SK-N-MC (cell line): ENCODE measurements around the gene SLC39A11.

Source experiments
- DNase-seq: peaks from one replicate; pipeline ENCODE4 v3.0.0-alpha.2; 2011; ENCODE audit warnings: low read depth, low spot score
- H3K27ac ChIP-seq: fragments of 200-600 bp; sonication (generic); 2 replicates; pipeline ENCODE4 v1.5.1; 2016; ENCODE audit warnings: mixed run types
- H3K36me3 ChIP-seq: fragments of 200-600 bp; sonication (generic); 2 replicates; pipeline ENCODE4 v1.6.1; 2017; ENCODE audit warnings: antibody characterized with exemption, low read length, mixed read lengths; ENCODE audit not compliant: insufficient read depth
- H3K4me3 ChIP-seq: fragments of 200-600 bp; sonication (generic); 2 replicates; pipeline ENCODE4 v1.5.1; 2016
- H3K9ac ChIP-seq: fragments of 200-600 bp; sonication (generic); 2 replicates; pipeline ENCODE4 v1.8.0; 2017; ENCODE audit warnings: mixed run types, mixed read lengths; ENCODE audit not compliant: insufficient read length
- H3K9me3 ChIP-seq: fragments of 200-600 bp; sonication (generic); 2 replicates; pipeline ENCODE4 v1.6.1; 2017; ENCODE audit warnings: low read depth, mild to moderate bottlenecking, antibody characterized with exemption, low read length, moderate library complexity, mixed read lengths
- EZH2 ChIP-seq: fragments of 200-600 bp; sonication (generic); IDR thresholded peaks from one replicate; pipeline ENCODE4 v1.6.1; 2017; ENCODE audit warnings: antibody characterized with exemption
- FOXP2 ChIP-seq: optimal IDR thresholded peaks from 2 replicates; pipeline ENCODE3; 2011; ENCODE audit warnings: mild to moderate bottlenecking, moderate library complexity; ENCODE audit not compliant: insufficient read depth; ENCODE audit errors: extremely low read length, control extremely low read depth
- POLR2AphosphoS5 ChIP-seq: IDR thresholded peaks from 2 replicates; pipeline ENCODE4 v1.6.1; 2012; ENCODE audit warnings: mild to moderate bottlenecking, low read depth, low read length, borderline replicate concordance

SLC39A11 gene

DNA sequence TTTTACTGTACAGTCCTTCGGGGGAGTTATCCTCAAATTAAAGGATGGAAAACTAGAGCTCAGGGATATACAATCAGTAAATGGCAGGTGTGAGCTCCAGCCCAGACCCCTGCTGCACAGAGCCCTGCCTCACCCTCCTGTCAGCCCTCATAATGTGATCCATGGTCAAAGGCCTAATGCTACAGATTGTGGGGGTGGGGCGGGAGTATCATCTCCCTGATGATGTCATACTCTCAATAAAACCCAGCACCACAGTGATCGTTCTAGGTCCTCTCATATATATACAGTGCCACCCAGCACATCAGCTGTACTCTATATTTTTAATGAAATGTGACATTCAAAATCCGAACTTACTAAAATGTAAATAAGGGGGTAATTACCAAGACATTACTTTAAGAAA lies 61.5 kb downstream of the SLC39A11 start:
- DNase-seq = no peak
- H3K9ac ChIP-seq = no peak overlapping the region
- no peak overlapping the region for H3K4me3 ChIP-seq
- H3K36me3 ChIP-seq = no peaks in the 10 kb centered on the region
- H3K27ac ChIP-seq = no peak overlapping the region
- H3K9me3 ChIP-seq = no peaks in the 10 kb centered on the region
- no peak for TF ChIP-seq EZH2

DNA sequence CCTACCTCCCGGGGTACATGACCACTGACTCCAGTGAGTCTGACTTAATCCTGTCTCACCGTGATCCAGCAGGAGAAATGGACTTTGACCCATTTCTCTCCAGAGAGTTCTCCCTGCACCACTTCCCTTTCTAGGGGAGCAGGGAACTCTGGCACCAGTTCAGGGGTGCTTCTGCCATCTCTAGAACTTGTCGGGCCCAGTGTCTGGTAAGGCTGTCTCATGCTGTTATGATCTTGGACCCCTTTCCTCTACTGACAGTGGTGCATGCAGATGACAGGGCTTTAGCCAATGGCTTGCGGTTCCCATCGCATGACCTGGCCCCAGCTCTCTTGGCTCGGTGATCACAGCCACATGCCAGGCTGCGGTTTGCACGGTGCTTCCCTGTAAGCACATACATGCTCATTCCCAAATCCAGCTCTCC lies 62.0 kb downstream of the SLC39A11 start:
- H3K9me3 ChIP-seq = no peaks in the 10 kb centered on the region
- no peak overlapping the region for H3K27ac ChIP-seq
- TF ChIP-seq POLR2AphosphoS5 (no peak), FOXP2 (no peak), EZH2 (no peak)
- DNase-seq = no peak
- H3K36me3 ChIP-seq = no peaks in the 10 kb centered on the region
- H3K4me3 ChIP-seq = no peak overlapping the region
- no peak overlapping the region for H3K9ac ChIP-seq

DNA sequence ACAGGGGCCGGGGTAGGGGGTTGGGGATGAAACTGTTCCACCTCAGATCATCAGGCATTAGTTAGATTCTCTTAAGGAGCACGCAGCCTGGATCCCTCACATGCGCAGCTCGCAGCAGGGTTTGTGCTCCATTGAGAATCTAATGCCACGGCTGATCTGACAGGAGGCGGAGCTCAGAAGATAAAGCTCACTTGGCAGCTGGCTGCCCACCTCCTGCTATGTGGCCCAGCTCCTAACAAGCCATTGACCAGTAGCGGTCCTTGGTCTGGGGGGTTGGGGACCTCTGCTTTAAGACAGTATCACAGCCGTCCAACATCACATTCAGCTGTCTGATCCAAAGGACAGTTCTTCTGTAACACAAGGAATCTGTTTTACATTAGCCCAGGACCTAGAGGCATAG lies 62.5 kb downstream of the SLC39A11 start:
- no peak overlapping the region for H3K27ac ChIP-seq
- DNase-seq = no peak
- no peak overlapping the region for H3K4me3 ChIP-seq
- no peaks in the 10 kb centered on the region for H3K36me3 ChIP-seq
- H3K9me3 ChIP-seq = no peaks in the 10 kb centered on the region
- H3K9ac ChIP-seq = no peak overlapping the region
- TF ChIP-seq POLR2AphosphoS5 = no peak
- no peak for TF ChIP-seq FOXP2
- no peak for TF ChIP-seq EZH2

DNA sequence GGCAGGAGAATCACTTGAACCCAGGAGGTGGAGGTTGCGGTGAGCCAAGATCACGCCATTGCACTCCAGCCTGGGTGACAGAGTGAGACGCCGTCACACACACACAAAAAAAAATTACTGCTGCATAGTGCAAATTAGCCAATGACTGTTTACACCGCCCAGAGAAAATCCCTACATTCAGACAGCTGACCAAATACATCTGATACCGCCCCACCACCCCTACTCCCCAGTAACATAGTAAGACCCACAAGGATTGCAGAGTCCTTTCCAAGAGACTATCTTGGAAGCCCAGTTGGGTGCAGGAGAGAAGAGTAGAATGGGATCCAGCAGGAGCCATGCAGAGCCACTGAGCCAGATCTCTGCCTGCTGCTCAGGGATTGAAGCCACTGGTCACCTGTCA lies 63.5 kb downstream of the SLC39A11 start:
- no peak for DNase-seq
- TF ChIP-seq FOXP2 (no peak), POLR2AphosphoS5 (no peak), EZH2 (no peak)
- no peaks in the 10 kb centered on the region for H3K36me3 ChIP-seq
- no peak overlapping the region for H3K9ac ChIP-seq
- H3K9me3 ChIP-seq = no peaks in the 10 kb centered on the region
- no peak overlapping the region for H3K4me3 ChIP-seq
- no peak overlapping the region for H3K27ac ChIP-seq

DNA sequence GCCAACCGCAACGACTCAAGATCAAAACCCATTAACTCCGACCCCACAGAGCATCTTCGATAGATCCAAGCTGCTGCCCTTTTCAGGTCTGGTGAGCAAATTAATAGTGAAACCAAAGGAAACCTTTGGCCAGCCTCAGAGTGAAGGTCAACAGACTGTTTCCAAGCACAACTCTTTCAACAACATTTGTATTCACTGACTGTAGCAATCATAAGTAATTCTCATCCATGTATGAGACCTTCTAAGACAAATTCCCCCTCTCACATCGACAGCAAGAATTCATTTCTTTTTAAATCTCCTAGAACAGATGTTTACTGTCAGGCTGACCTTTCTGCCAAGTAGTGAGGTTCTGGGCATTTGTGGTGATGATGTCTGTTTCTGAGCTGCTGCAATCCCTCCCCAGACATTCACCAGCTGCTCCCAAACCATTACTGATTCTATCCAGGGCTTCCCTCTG lies 64.2 kb downstream of the SLC39A11 start:
- Histone ChIP-seq H3K27ac (no peak overlapping the region), H3K4me3 (no peak overlapping the region)

DNA sequence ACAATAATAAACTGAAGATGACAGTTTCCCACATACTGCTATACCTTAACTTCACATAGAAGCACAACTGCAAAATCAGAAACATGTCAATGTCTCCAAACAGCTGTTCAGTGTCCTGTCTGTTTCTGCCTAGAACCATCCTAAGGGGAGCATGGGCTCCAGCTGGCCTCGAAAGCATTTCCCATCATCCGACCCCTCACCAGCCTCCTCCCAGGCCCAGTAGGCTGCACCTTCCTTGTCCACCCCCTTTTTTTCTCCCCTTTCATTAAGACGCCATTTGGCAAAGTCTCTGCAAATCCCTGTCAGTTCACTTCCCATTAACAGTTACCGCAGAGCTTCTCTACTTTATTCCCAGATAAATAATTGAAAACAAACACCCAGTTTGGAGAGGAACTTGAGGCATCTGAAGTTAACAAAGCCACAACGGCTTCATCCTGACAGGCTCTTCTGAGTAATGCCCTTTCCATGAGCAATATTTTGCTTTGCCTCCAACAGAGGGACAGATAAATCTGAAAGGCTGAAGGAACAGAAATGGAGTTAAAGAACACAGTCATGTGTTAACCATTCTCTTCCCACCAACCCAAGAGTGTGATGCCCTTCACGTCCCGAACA lies 65.3 kb downstream of the SLC39A11 start:
- Histone ChIP-seq H3K27ac (no peak overlapping the region), H3K9ac (no peak overlapping the region), H3K9me3 (no peaks in the 10 kb centered on the region), H3K36me3 (no peaks in the 10 kb centered on the region), H3K4me3 (no peak overlapping the region)
- TF ChIP-seq POLR2AphosphoS5 (no peak), EZH2 (no peak), FOXP2 (no peak)
- DNase-seq = no peak

More for the DNA sequence above, 64.2 kb downstream of the SLC39A11 start:
- Histone ChIP-seq H3K9me3 (no peaks in the 10 kb centered on the region), H3K36me3 (no peaks in the 10 kb centered on the region), H3K9ac (no peak overlapping the region)
- TF ChIP-seq EZH2 (no peak), FOXP2 (no peak), POLR2AphosphoS5 (no peak)
- no peak for DNase-seq

DNA sequence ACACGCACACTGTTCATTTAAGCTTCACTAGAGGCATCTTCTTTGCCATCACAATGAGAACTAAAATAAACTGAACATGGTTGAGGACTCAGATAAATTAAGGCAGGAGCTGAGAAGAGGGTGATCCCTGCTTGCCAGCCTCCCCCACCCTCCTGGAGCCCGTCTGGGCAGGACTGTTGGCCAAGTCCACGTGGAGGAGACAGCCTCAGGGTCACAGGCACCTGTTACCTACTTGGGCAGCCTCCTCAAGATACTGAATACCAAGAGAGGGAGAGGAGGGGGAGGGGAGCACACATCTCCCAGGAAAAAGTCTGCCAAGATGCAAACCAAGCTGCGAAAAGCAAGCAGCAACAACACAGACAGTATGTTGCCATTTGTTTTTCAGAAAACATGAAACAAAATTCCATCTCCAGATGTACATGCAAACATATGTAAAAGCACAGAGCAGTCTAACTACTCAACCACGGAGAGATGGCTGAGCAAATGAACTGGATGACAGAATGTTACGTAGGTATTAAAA lies 67.4 kb downstream of the SLC39A11 start:
- no peak overlapping the region for H3K27ac ChIP-seq
- no peak overlapping the region for H3K9ac ChIP-seq
- TF ChIP-seq POLR2AphosphoS5 (no peak), EZH2 (no peak), FOXP2 (no peak)
- H3K9me3 ChIP-seq = no peaks in the 10 kb centered on the region
- no peak for DNase-seq
- H3K4me3 ChIP-seq = no peak overlapping the region
- H3K36me3 ChIP-seq = no peaks in the 10 kb centered on the region

DNA sequence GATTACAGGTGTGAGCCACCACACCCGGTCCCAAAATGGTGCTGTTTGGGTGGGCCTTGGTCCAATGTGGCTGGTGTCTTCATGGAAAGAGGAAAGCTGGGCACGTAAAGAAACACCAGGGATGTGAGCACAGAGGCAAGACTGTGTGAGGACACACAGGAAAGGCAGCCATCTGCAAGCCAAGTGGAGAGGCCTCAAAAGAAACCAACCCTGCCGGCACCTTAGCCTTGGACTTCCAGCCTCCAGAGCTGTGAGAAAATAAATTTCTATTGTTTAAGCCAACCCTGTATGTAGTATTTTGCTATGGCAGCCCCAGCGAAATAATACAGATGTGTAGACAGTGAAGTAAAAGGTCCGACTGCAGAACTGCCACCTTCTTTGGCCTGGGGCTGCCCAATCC lies 68.7 kb downstream of the SLC39A11 start:
- DNase-seq = no peak
- Histone ChIP-seq H3K4me3 (no peak overlapping the region), H3K27ac (no peak overlapping the region), H3K36me3 (no peaks in the 10 kb centered on the region), H3K9me3 (no peaks in the 10 kb centered on the region), H3K9ac (no peak overlapping the region)
- no peak for TF ChIP-seq EZH2
- TF ChIP-seq POLR2AphosphoS5 = no peak
- TF ChIP-seq FOXP2 = no peak

DNA sequence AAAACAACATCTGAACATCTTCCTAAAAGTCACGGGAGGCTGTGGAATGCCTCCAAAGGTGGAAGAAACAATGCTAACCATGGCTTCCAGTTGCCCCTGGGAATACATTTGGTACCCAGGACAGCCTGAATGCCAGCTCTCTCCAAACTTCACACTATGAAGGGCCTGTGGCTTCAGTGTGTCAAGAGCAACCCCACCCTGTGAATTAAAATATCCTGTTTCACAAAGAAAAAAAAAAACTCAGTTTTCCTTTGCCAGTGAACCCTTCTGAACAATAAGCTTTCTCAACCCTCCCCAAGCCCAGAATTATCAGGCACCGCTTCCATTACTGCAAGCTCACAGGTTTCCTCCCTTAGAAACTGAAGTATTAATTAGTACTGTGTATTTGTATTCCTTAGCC lies 69.8 kb downstream of the SLC39A11 start:
- H3K9me3 ChIP-seq = no peaks in the 10 kb centered on the region
- H3K9ac ChIP-seq = no peak overlapping the region
- no peak for DNase-seq
- H3K4me3 ChIP-seq = no peak overlapping the region
- TF ChIP-seq POLR2AphosphoS5 = no peak
- no peak for TF ChIP-seq EZH2
- TF ChIP-seq FOXP2 = no peak
- H3K36me3 ChIP-seq = no peaks in the 10 kb centered on the region
- no peak overlapping the region for H3K27ac ChIP-seq
